22Rv1 (cell line): ENCODE measurements around the gene IGSF6.
A peak's percentile ranks its signal among the peaks of the same experiment; 100 is the strongest.
"Not testable (repeated sequence)": the region's sequence is repeated elsewhere in the genome, so short reads cannot be mapped to it uniquely, and the experiment has no call there.

Source experiments
- H3K27ac ChIP-seq: fragments of 450-650 bp; 2 replicates; pipeline ENCODE4 v1.5.1; 2017
- ZFX ChIP-seq: fragments of 450-650 bp; IDR thresholded peaks from 2 replicates; pipeline ENCODE4 v1.6.1; 2017; ENCODE audit warnings: antibody characterized with exemption, borderline replicate concordance
- TF ChIP-seq, protein P1 (sequence below): fragments of 450-650 bp; IDR thresholded peaks from 2 replicates; pipeline ENCODE4 v1.5.1; 2017; ENCODE audit warnings: mild to moderate bottlenecking

IGSF6 gene

DNA sequence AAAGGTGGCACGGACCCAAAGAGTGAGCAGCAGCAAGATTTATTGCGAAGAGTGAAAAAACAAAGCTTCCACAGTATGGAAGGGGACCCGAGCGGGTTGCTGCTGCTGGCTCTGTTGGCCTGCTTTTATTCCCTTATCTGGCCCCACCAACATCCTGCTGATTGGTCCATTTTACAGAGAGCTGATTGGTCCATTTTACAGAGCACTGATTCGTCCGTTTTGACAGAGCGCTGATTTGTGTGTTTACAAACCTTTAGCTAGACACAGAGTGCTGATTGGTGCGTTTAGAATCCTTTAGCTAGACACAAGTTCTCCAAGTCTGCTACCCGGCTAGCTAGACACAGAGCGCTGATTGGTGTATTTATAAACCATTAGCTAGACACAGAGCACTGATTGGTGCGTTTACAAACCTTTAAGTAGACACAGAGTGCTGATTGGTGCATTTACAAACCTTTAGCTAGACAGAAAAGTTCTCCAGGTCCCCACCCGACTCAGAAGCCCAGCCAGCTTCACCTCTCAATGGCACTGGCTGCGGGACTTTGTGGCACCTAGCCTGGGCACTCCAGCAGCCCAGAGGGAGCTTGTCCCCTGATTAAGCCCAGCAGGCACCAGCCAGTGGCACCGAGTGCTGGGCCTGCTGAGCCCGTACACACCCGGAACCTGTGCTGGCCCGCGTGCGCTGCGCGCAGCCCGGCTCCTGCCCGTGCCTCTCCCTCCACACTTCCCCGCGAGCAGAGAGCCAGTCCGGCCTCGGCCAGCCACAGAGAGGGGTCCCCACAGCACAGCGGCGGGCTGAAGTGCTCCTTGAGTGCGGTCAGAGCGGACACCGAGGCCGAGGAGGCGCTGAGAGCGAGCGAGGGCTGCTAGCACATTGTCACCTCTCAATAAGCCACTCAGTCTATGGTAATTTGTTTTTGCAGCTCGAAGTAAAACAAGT is 15.1 kb downstream of the IGSF6 start:
- no peak for TF ChIP-seq ZFX
- TF ChIP-seq, protein P1, sequence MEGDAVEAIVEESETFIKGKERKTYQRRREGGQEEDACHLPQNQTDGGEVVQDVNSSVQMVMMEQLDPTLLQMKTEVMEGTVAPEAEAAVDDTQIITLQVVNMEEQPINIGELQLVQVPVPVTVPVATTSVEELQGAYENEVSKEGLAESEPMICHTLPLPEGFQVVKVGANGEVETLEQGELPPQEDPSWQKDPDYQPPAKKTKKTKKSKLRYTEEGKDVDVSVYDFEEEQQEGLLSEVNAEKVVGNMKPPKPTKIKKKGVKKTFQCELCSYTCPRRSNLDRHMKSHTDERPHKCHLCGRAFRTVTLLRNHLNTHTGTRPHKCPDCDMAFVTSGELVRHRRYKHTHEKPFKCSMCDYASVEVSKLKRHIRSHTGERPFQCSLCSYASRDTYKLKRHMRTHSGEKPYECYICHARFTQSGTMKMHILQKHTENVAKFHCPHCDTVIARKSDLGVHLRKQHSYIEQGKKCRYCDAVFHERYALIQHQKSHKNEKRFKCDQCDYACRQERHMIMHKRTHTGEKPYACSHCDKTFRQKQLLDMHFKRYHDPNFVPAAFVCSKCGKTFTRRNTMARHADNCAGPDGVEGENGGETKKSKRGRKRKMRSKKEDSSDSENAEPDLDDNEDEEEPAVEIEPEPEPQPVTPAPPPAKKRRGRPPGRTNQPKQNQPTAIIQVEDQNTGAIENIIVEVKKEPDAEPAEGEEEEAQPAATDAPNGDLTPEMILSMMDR = no peak
- peak overlapping the region; percentile 62 for H3K27ac ChIP-seq

DNA sequence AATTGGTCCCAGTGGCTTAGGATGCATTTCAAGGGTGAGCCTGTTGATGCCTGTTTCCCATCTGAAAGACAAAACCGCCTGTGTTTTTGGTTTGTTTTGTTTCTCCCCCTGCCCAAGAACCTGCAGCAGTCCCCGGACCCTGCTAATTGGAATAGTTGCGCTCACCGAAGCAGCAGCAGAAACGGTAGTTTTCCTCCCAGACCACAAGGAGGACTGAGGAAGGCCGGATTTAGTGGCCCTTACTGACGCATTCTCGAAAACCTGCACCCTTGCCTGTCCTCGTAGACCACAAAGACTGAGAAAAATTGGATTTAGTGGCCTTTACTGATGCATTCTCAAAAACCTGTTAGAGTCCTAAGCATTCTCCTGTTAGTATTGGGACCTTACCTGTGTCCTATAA is 16.7 kb downstream of the IGSF6 start:
- H3K27ac ChIP-seq = not testable (repeated sequence)

DNA sequence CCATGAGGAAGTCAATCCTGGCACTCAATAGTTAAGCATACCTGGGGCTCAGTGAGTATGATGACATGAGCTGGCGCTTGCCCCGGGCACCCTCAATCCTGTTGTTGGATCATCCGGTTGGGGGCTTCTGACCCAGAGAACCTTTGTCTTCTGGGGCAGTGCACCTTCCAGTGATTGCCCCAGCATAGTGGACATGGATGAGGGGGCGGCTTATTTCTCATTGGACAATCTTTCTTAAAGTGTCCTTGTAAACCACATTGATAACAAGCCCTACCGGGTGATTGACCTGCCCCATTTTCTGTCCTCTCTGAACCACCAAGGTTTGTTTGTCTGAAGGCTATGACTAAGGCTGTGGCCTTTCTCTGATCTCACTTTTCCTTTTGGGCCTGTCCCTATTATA is 18.2 kb downstream of the IGSF6 start:
- no peak overlapping the region for H3K27ac ChIP-seq
- TF ChIP-seq, protein P1 = no peak
- TF ChIP-seq ZFX = no peak

DNA sequence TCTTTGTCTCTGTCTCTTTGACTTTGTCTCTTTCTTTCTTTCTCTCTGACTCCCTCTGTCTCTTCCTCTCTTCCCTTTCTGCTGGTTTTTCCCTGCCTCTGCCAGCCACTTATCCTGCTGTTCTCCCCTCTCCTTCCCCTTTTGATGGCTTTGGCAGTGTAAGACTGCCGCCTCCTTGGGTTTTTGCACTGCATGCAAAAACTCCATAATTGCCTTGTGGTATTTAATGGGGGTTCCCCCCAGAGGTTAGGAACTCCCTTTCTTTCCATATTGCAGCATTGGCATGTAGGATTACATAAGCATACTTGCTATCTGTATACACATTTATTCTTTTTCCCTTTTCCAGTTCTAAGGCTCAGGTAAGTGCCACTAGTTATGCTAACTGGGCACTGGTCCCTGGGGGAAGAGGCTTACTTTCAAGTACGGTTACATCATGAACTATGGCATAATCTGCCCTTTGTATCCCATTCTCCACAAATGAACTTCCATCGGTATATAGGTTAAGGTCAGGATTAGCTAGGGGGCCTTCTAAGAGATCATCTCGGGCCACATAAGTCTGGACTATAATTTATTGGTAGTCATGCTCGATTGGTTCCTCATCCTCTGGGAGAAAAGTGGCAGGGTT is 20.3 kb downstream of the IGSF6 start:
- H3K27ac ChIP-seq = not testable (repeated sequence)

DNA sequence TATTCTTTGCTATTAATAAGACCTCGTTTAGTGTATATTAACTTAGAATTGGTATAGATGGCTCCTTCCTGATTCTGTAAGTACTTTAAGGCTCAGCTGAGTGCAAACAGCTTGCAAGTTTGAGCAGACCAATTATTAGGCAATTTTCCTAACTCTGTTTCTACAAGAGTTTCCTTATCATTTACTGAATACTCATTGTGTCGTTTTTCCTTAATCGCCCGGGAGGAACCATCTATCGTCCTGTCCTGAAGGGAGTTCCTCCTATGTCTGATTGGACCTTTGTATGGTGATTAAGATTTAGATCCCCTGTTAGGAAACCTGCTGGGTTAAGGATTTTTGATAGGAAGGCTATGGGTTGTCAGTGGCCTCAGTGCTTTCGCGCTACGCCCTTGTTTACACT is 21.0 kb downstream of the IGSF6 start:
- not testable (repeated sequence) for H3K27ac ChIP-seq

DNA sequence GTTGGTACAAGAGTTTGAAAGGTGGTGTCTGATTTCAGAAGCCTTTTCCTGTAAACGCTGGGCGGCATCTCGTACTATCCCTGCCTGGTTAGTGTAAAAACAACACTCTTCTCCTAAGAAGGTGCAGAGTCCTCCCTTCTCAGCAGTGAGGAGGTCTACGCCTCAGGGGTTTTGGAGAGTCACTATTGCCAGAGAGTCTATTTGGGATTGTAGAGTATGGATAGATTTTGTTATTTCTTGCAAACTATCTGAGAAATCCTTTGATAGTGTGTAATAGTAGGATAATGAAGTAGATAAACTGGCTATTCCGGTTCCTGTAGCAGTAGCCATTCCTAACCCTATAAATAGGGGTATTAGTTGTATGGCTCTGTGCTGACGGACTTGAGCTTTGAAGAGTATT is 21.5 kb downstream of the IGSF6 start:
- H3K27ac ChIP-seq = not testable (repeated sequence)

DNA sequence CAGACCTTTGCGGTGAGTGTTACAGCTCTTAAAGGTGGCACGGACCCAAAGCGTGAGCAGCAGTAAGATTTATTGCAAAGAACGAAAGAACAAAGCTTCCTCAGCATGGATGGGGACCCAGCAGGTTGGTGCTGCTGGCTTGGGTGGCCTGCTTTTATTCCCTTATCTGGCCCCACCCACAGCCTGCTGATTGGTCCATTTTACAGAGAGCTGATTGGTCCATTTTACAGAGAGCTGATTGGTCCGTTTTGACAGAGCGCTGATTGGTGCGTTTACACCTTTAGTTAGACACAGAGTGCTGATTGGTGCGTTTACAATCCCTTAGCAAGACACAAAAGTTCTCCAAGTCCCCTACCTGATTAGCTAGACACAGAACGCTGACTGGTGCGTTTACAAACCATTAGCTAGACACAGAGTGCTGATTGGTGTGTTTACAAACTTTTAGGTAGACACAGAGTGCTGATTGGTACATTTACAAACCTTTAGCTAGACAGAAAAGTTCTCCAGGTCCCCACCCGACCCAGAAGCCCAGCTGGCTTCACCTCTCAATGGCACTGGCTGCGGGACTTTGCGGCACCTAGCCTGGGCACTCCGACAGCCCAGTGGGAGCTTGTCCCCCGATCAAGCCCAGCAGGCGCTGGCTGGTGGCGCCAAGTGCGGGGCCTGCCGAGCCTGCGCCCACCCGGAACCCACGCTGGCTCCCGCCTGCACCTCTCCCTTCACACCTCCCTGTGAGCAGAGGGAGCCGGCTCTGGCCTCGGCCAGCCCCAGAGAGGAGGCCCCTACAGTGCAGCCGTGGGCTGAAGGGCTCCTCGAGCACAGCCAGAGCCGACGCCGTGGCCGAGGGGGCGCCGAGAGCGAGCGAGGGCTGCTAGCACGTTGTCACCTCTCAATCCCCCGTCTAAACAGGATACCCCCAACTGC is 22.5 kb downstream of the IGSF6 start:
- H3K27ac ChIP-seq = not testable (repeated sequence)

DNA sequence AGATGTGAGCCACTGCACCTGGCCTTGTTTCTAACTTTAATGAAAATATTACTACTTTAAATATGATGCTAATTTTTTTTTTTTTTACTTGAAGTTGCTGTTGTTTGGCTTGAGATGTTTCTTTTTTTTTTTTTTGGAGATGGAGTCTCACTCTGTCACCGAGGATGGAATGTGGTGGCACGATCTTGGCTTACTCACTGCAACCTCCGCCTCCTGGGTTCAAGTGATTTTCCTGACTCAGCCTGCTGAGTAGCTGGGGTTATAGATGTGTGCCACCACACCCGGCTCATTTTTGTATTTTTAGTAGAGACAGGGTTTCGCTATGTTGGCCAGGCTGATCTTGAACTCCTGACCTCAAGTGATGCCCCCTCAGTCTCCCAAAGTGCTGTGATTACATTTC is 23.6 kb downstream of the IGSF6 start:
- H3K27ac ChIP-seq = no peak overlapping the region
- TF ChIP-seq ZFX = no peak

DNA sequence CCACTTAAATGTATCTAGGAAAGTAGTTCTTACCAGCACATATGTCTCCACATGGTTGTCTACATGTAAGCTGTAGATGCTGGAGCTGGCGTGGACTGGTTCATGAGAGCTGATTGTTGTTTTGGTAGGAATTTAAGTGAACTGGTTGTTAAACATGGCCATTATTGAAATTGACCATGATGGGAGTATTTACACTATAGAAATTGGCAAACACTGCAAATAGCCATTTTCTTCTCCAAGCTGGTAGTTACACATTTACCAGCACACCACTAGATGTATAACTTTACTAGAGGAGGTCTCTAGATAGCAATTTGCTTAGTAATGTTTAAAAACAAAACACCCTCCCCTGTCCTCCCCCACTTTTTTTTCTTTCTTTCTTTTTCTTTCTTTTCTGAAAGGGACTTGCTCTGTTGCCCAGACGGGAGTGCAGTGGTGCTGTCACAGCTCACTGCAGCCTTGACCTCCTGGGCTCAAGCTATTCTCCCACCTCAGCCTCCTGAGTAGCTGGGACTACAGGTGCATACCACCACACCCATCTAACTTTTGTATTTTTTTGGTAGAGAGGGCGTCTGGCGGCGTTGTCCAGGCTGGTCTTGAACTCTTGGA is 24.2 kb downstream of the IGSF6 start:
- H3K27ac ChIP-seq = no peak overlapping the region
- TF ChIP-seq ZFX = no peak
- TF ChIP-seq, protein P1 = no peak

DNA sequence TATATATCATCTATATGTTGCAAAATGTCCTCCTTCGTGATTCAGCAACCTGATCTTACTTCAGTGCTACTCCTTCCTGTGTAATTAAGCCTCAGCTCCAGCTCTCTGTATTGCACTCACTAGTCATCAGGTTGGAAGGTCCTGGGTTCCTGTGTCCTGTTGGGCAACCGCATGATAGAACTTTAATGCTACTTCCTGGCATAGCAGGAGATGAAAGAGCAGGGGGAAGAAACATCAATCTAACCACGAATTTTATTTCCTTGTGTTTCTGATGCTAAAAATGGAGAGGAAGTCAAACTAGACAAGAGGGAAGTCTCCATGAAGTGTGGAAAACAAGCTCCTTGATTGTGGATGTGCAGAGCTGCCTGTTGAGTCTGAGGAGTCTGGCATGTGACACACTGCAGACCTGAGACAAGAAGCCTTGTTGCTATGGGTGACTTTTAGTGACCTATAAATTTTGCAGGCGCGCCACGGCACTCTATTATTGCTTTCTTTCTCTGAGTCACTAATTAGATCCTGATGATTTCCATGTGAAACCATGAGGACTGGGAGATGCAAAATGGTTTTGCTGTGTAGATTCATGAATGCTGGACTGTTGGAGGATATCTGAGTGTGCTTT is 25.6 kb downstream of the IGSF6 start:
- no peak overlapping the region for H3K27ac ChIP-seq
- no peak for TF ChIP-seq ZFX
- TF ChIP-seq, protein P1 = no peak
